Parathyroid adenoma (tissue), 2 donors: Measurements from ENCODE around the gene KNL1.

ENCODE experiments used
- H2AFZ ChIP-seq: fragments of 300-600 bp; sonication (generic); one replicate; pipeline ENCODE4 v1.7.0; 2017; ENCODE audit warnings: antibody characterized with exemption, mild to moderate bottlenecking
- H3K27ac ChIP-seq: fragments of 300-600 bp; sonication (generic); one replicate; pipeline ENCODE4 v1.7.0; 2017
- H3K27me3 ChIP-seq: fragments of 300-600 bp; sonication (generic); one replicate; pipeline ENCODE4 v1.7.0; 2017; ENCODE audit warnings: low read length; ENCODE audit not compliant: control insufficient read depth, insufficient read depth
- H3K36me3 ChIP-seq: fragments of 300-600 bp; sonication (generic); one replicate; pipeline ENCODE4 v1.7.0; 2017; ENCODE audit warnings: low read length; ENCODE audit not compliant: control insufficient read depth, insufficient read depth
- H3K4me1 ChIP-seq: fragments of 300-600 bp; sonication (generic); one replicate; pipeline ENCODE4 v1.7.0; 2017; ENCODE audit warnings: control low read depth
- H3K4me2 ChIP-seq: fragments of 300-600 bp; sonication (generic); one replicate; pipeline ENCODE4 v1.7.0; 2017; ENCODE audit warnings: low read length
- H3K4me3 ChIP-seq: fragments of 300-600 bp; sonication (generic); one replicate; pipeline ENCODE4 v1.7.0; 2017; ENCODE audit warnings: low read depth, low read length
- H3K79me2 ChIP-seq: fragments of 300-600 bp; sonication (generic); one replicate; pipeline ENCODE4 v1.7.0; 2017; ENCODE audit warnings: control low read depth
- H3K9ac ChIP-seq: fragments of 300-600 bp; sonication (generic); one replicate; pipeline ENCODE4 v1.7.0; 2017; ENCODE audit warnings: mild to moderate bottlenecking
- H3K9me3 ChIP-seq: fragments of 300-600 bp; sonication (generic); one replicate; pipeline ENCODE4 v1.7.0; 2017; ENCODE audit warnings: low read length; ENCODE audit not compliant: control insufficient read depth
- TF ChIP-seq, protein P1 (sequence below): fragments of 300-600 bp; sonication (generic); IDR thresholded peaks from one replicate; pipeline ENCODE4 v1.7.0; 2017; ENCODE audit warnings: antibody characterized with exemption, mild to moderate bottlenecking
- donor health status: primary hyperparathyroidism.

Gene KNL1

DNA sequence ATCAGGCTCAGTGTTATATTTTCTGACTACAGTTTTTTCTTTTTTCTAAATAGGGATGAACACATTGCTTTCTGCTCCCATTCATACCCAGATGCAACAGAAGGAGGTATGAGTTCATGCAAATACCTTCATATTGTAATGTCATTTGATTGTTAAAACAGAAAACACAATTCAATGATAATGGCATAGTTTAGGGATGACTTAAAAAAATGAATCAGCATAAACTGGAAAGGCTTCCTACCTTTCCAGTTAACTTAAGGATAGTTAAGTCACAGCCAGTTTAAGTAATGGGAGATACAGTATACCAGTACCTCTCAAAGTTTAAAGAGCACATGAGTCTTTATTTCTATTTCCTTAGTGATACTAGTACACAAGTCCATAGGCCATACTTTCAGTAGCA, 24.9 kb downstream of the KNL1 start:
- no peak overlapping the region for H3K4me3 ChIP-seq
- no peaks in the 10 kb centered on the region for H3K36me3 ChIP-seq
- no peak overlapping the region for H3K4me2 ChIP-seq
- no peaks in the 10 kb centered on the region for H3K79me2 ChIP-seq
- H3K27me3 ChIP-seq: no peaks in the 10 kb centered on the region
- TF ChIP-seq, protein P1, sequence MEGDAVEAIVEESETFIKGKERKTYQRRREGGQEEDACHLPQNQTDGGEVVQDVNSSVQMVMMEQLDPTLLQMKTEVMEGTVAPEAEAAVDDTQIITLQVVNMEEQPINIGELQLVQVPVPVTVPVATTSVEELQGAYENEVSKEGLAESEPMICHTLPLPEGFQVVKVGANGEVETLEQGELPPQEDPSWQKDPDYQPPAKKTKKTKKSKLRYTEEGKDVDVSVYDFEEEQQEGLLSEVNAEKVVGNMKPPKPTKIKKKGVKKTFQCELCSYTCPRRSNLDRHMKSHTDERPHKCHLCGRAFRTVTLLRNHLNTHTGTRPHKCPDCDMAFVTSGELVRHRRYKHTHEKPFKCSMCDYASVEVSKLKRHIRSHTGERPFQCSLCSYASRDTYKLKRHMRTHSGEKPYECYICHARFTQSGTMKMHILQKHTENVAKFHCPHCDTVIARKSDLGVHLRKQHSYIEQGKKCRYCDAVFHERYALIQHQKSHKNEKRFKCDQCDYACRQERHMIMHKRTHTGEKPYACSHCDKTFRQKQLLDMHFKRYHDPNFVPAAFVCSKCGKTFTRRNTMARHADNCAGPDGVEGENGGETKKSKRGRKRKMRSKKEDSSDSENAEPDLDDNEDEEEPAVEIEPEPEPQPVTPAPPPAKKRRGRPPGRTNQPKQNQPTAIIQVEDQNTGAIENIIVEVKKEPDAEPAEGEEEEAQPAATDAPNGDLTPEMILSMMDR: no peak
- no peaks in the 10 kb centered on the region for H3K4me1 ChIP-seq
- no peaks in the 10 kb centered on the region for H3K9me3 ChIP-seq
- no peak overlapping the region for H3K27ac ChIP-seq
- no peak overlapping the region for H3K9ac ChIP-seq
- H2AFZ ChIP-seq: no peak overlapping the region

DNA sequence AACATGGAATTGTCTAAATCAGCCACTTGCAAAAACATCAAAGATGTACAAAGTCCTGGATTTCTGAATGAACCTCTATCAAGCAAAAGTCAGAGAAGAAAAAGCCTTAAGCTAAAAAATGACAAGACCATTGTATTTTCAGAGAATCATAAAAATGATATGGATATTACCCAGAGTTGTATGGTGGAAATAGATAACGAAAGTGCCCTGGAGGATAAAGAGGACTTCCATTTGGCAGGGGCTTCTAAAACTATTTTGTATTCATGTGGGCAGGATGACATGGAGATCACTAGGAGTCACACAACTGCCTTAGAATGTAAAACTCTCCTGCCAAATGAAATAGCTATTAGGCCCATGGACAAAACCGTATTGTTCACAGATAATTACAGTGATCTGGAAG, 29.3 kb downstream of the KNL1 start:
- H3K36me3 ChIP-seq: no peaks in the 10 kb centered on the region
- no peaks in the 10 kb centered on the region for H3K4me1 ChIP-seq
- H3K27ac ChIP-seq: no peak overlapping the region
- H3K79me2 ChIP-seq: no peaks in the 10 kb centered on the region
- no peaks in the 10 kb centered on the region for H3K9me3 ChIP-seq
- H3K4me2 ChIP-seq: no peak overlapping the region
- H3K4me3 ChIP-seq: no peak overlapping the region
- H3K9ac ChIP-seq: no peak overlapping the region
- no peaks in the 10 kb centered on the region for H3K27me3 ChIP-seq
- no peak overlapping the region for H2AFZ ChIP-seq
- TF ChIP-seq, protein P1: no peak

DNA sequence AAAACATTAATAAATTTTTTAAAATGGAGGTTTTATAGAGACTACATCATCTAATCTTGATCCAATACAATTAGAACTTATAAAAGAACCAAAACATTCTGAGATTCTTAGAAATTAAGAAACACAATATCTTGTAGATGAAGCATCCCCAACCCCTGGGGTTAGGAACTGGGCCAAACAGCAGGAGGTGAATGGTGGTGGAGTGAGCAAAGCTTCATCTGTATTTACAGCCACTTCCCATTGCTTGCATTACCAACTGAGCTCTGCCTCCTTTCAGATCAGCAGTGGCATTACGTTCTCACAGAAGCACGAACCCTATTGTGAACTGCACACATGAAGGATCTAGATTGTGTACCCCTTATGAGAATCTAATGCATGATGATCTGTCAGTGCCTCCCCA, 36.3 kb downstream of the KNL1 start:
- no peak overlapping the region for H3K9ac ChIP-seq
- TF ChIP-seq, protein P1: no peak
- no peaks in the 10 kb centered on the region for H3K4me1 ChIP-seq
- H3K9me3 ChIP-seq: no peaks in the 10 kb centered on the region
- H3K4me2 ChIP-seq: no peak overlapping the region
- no peaks in the 10 kb centered on the region for H3K36me3 ChIP-seq
- H2AFZ ChIP-seq: no peak overlapping the region
- H3K27me3 ChIP-seq: no peaks in the 10 kb centered on the region
- H3K4me3 ChIP-seq: no peak overlapping the region
- no peaks in the 10 kb centered on the region for H3K79me2 ChIP-seq
- no peak overlapping the region for H3K27ac ChIP-seq

DNA sequence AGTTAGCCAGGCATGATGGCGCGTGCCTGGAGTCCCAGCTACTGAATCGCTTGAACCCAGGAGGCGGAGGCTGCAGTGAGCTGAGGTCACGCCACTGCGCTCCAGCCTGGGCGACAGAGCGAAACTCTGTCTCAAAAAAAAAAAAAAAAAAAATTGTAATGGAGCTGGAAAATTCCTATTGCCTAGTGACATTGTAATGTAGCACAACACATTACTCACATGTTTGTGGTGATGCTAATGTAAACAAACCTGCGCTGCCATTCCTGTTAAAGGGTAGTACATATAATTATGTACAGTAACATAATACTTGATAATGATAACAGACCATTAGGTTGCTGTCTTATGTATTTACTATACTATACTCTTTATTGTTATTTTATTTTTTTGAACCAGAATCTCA, 39.1 kb downstream of the KNL1 start:
- H2AFZ ChIP-seq: no peak overlapping the region
- H3K4me3 ChIP-seq: no peak overlapping the region
- TF ChIP-seq, protein P1: no peak
- no peaks in the 10 kb centered on the region for H3K79me2 ChIP-seq
- no peak overlapping the region for H3K27ac ChIP-seq
- no peak overlapping the region for H3K4me2 ChIP-seq
- no peak overlapping the region for H3K9ac ChIP-seq
- no peaks in the 10 kb centered on the region for H3K27me3 ChIP-seq
- no peaks in the 10 kb centered on the region for H3K4me1 ChIP-seq
- no peaks in the 10 kb centered on the region for H3K9me3 ChIP-seq
- H3K36me3 ChIP-seq: no peaks in the 10 kb centered on the region

DNA sequence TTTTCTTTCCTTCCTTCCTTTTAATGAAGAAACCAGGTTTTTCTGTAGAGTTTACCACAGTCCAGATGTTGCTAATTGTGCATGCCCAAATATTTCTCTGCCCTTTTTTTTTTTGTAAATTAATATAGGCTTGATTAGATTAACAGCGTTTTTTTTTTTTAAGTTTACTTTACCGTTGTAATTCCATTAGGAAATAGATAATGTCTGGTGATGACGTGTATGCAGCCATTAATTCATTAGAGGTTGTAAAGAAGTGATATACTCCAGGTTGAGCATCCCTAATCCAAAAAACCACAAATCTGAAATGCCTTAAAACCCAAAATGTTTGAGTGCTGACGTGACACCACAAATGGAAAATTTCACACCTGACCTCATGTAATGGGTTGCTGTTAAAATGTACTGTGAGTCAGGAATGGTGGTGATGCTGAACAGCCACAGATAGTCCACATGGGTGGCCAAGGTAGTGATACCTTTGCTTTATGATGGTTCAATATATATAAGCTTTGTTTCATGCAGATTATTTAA, 43.2 kb downstream of the KNL1 start:
- no peaks in the 10 kb centered on the region for H3K27me3 ChIP-seq
- no peaks in the 10 kb centered on the region for H3K9me3 ChIP-seq
- no peak overlapping the region for H3K4me3 ChIP-seq
- no peak overlapping the region for H2AFZ ChIP-seq
- H3K36me3 ChIP-seq: no peaks in the 10 kb centered on the region
- no peak overlapping the region for H3K27ac ChIP-seq
- no peaks in the 10 kb centered on the region for H3K4me1 ChIP-seq
- H3K79me2 ChIP-seq: no peaks in the 10 kb centered on the region
- no peak overlapping the region for H3K4me2 ChIP-seq
- H3K9ac ChIP-seq: no peak overlapping the region
- TF ChIP-seq, protein P1: no peak
